ENCODE results near the gene FBXO17.

FBXO17 gene

DNA sequence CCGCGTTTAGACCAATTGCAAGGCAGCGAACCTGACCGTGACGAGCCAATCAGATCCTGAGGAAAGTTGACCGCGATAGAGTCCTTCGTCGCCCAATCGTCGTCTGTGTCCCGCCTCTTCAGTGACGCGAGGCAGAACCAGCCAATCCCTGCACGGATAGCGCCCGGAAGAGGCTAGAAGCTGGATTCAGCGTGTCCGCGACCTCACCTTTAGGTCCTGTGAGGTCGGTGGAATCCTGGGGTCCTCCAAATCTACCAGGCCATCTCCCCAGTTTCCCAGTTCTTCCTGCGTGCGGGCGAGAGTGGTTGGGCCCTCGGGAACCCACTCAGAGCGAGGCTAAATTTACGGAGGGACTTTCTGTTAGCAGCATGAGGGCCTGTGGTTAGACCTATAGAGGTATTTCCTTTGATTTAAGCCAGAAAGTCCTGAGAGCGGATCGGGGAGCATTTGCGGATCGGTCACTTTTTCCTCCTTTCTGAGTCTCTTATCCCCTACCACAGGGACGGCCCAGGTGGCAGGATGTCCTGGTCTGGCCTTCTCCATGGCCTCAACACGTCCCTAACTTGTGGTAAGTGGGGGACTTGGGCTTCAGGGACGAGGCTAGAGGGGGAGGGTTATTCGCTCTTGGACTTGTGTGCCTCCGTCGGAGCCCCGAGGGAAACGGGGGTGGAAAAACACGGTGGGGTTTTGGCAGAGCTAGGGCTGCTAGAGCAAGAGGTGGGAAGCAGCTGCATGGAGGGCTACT is 44.6 kb downstream of the FBXO17 start, which contains the start of gene MRPS12:
MRPS12 (plus strand) TSS at position 169 of the 745 bp plus-strand sequence; CDS start at position 520, 351 bp downstream.
- peak within 1 kb of the TSS; percentile 91 for H3K4me3 ChIP-seq (ENCODE audit: low read depth, low read length)
- DNase-seq (ENCODE audit: low read depth) = peak; percentile 100
- TF ChIP-seq CTCF (conservative IDR thresholded peaks at IDR 0.05; ENCODE audit: low read depth, low read length) = no peak

DNA sequence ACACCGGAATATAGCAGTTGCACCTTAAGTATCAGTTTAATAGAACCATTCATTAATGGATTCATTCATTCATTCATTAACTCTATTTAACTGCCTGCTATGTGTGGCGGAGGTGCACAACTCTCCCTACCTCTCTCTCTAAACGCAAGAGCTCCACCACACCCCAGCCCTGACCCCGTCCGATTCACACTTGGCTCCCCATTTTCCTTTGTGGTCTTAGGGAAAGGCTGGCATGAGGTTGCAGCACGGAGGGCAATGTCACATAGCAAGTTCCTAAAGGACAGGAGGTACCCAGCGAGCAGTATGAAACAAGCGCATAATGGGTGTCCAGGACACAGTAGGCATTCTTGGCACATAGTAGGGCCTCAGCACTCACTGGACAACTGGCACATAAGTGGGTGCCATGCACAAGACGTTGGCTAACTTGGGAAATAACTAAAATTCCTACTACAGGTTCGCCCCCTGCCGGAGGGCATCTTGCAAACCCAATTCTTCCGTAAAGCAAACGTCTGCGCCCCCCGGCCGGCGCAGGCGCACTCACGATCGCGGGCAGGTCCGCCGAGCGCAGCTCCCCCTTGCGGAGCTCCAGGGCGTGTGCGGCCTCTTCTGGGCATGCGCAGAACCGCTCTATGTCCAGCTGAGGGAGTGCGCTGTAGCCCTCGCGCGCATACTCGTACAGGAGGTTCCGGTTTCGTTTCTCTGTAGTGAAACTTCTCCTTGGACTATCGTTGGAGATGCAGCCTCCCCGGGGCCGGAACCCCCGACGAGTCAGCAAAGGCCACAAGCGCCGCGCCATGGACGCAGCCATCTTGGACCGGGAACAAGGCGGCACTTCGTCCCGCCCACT is 45.4 kb downstream of the FBXO17 start, which contains the start of gene SARS2:
SARS2 (minus strand) TSS at position 835 of the 847 bp plus-strand sequence; CDS start at position 808, 27 bp downstream.
- peak within 1 kb of the TSS; percentile 91 for H3K4me3 ChIP-seq (ENCODE audit: low read depth, low read length)
- peak; percentile 88 for TF ChIP-seq CTCF (conservative IDR thresholded peaks at IDR 0.05; ENCODE audit: low read depth, low read length)
- DNase-seq (ENCODE audit: low read depth) = peak; percentile 96

DNA sequence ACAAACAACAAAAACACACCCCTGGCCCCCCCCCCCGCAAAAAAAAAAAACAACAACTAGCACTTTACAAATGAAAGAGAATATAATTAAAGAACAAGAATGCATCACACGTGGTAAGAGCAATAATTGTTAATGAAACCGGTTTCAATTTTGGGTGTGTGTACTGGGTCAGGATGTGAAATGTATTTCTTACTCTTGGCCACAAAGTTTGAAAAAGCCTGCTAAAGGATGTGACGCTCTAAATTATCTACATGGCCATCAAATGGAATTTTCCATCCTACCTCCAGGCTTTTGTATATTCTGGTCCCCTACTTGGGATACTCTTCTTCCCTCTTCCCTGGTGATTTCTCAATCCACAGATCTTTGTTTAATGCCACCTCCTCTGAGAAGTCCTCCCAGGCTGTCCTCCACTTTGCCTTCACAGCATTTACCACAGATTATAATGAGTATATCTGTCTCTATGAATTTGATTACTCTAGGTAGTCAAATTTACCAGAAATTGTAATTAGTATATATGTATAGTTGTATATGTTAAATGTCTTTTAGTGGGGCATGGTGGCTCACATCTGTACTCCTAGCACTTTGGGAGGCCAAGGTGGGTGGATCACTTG is 47.0 kb downstream of the FBXO17 start:
- no peak overlapping the region for H3K4me3 ChIP-seq (ENCODE audit: low read depth, low read length)
- no peak for TF ChIP-seq CTCF (conservative IDR thresholded peaks at IDR 0.05; ENCODE audit: low read depth, low read length)
- no peak for DNase-seq (ENCODE audit: low read depth)

DNA sequence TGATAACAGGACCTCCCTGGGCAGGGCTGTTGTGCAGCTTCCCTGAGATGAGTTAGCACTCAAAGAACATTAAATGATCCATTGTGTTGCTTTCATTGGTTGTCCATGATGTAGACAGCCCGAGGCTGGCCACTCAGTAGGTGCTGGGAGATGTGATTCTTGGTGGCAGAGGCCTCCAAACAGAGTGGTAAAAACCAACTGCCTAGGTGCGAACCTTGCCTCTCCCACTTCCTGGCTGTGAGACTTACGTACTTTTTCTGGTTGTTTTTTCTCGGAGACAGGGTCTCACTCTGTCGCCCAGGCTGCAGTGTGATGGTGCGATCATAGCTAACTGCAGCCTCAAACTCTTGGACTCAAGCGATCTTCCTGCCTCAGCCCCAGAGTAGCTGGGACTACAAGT is 51.2 kb downstream of the FBXO17 start:
- DNase-seq (ENCODE audit: low read depth) = no peak
- no peak for TF ChIP-seq CTCF (conservative IDR thresholded peaks at IDR 0.05; ENCODE audit: low read depth, low read length)
- H3K4me3 ChIP-seq (ENCODE audit: low read depth, low read length) = no peak overlapping the region

- no peak for DNase-seq (ENCODE audit: low read depth)
- TF ChIP-seq CTCF (conservative IDR thresholded peaks at IDR 0.05; ENCODE audit: low read depth, low read length) = no peak
- H3K4me3 ChIP-seq (ENCODE audit: low read depth, low read length) = no peak overlapping the region
Measured at GRCh38 chr19:38922482-38922881, 53.1 kb downstream of the FBXO17 start.

DNA sequence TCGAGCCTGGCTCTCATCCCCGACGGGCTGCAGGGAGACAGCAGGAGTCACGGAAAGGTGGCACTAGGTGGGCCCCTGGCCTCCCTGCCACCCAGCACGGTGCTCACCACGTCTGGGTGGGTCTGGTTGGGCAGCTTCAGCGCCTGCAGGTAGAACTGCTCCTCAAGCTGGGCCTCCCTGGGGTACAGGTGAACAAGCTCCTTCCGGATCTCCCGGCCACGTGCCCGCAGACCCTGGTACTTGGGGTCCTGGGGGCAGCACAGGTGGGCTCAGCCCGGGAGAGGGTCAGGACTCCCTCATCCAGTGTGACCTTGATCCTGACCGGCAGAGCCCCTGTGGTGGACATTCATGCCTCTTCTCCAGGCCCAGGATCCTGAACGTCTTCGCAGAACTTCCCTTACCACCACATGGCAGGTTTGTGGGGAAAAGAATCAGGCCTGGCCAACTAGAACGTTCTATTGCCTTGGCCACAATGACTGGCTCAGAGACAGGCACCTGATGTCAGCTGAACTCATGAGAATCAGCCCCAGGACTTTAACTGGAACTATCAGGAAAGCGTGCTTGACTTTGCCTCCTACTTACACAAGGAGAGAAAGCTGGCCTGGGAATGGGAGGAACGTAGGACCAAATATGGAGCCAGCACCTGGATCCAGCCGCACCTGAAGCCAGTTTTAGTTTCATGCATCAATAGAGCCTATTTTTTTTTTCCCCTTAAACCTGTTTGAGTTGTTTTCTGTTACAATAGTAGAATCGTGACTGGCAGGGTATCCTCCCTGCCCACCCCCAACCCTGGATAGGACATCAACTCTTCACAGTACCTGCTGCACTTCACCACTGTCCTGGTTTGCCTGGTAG is 53.9 kb downstream of the FBXO17 start:
- TF ChIP-seq CTCF (conservative IDR thresholded peaks at IDR 0.05; ENCODE audit: low read depth, low read length) = no peak
- DNase-seq (ENCODE audit: low read depth) = no peak
- H3K4me3 ChIP-seq (ENCODE audit: low read depth, low read length) = no peak overlapping the region
